HFFc6 (cell line): ENCODE measurements around the gene MRI1. TPM values are rescaled to one million over a fixed set of nuclear protein-coding genes. Genes with fewer than 3 reads are reported as not detected.

ENCODE experiments used
- DNase-seq: peaks from one replicate; pipeline ENCODE4 v3.0.0-alpha.2; 2018
- H3K27ac Mint-ChIP-seq: 2 replicates; pipeline ENCODE4 v1.8.0; 2020; ENCODE audit warnings: mild to moderate bottlenecking, mixed read lengths
- H3K27me3 Mint-ChIP-seq: 2 replicates; pipeline ENCODE4 v1.8.0; 2021; ENCODE audit warnings: mild to moderate bottlenecking, moderate library complexity, mixed read lengths; ENCODE audit not compliant: insufficient read depth
- H3K36me3 Mint-ChIP-seq: 2 replicates; pipeline ENCODE4 v1.8.0; 2021; ENCODE audit warnings: low read depth, mixed read lengths
- H3K4me1 Mint-ChIP-seq: 2 replicates; pipeline ENCODE4 v1.8.0; 2020; ENCODE audit warnings: low read depth, mixed read lengths
- H3K4me3 Mint-ChIP-seq: 2 replicates; pipeline ENCODE4 v1.8.0; 2020; ENCODE audit warnings: mild to moderate bottlenecking, moderate library complexity, mixed read lengths
- H3K9me3 Mint-ChIP-seq: 2 replicates; pipeline ENCODE4 v1.8.0; 2020; ENCODE audit warnings: mild to moderate bottlenecking, mixed read lengths
- total RNA-seq, 6 experiments: library from RNA; stranded (reverse); fragmentation: NEBNext Ultra II Directional; extraction: Animal tissue kit (Norgen Biotek cat#: 25700); gene quantifications; 2 replicates in 1 of 6; 3 replicates in 5 of 6; pipeline ENCODE4 v1.2.3, GENCODE V29; 2021
- TF ChIP-seq, protein P1 (sequence below): fragments of 200-600 bp; sonication (generic); IDR thresholded peaks from 2 replicates; pipeline ENCODE4 v1.5.0; 2021; ENCODE audit warnings: antibody characterized with exemption, mild to moderate bottlenecking

The MRI1 gene
- total RNA-seq, 6 experiments from 2014 or later, result 31.3 to 34.7 (median 31.8) TPM

DNA sequence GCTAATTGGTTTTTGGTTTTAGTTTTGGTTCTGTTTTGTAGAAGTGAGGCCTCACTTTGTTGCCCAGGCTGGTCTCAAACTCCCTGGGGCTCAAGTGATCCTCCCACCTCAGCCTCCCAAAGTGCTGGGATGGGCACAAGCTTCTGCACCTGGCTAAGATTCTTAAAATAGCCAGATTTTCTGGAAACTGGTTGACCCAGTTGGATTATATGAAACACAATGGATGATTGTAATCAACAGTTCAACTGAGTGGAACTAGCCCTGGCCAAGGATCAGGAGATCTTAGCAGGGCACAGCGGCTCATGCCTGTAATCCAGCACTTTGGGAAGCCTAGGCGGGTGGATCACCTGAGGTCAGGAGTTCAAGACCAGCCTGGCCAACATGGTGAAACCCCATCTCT lies 29.6 kb upstream of the MRI1 start:
- H3K4me1 Mint-ChIP-seq, result peaks cover 18% of the 10 kb centered on the region
- no peak overlapping the region for H3K27ac Mint-ChIP-seq
- no peak overlapping the region for H3K4me3 Mint-ChIP-seq
- no peaks in the 10 kb centered on the region for H3K9me3 Mint-ChIP-seq
- H3K27me3 Mint-ChIP-seq, result no peaks in the 10 kb centered on the region
- TF ChIP-seq, protein P1, sequence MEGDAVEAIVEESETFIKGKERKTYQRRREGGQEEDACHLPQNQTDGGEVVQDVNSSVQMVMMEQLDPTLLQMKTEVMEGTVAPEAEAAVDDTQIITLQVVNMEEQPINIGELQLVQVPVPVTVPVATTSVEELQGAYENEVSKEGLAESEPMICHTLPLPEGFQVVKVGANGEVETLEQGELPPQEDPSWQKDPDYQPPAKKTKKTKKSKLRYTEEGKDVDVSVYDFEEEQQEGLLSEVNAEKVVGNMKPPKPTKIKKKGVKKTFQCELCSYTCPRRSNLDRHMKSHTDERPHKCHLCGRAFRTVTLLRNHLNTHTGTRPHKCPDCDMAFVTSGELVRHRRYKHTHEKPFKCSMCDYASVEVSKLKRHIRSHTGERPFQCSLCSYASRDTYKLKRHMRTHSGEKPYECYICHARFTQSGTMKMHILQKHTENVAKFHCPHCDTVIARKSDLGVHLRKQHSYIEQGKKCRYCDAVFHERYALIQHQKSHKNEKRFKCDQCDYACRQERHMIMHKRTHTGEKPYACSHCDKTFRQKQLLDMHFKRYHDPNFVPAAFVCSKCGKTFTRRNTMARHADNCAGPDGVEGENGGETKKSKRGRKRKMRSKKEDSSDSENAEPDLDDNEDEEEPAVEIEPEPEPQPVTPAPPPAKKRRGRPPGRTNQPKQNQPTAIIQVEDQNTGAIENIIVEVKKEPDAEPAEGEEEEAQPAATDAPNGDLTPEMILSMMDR, result no peak
- no peak for DNase-seq
- peaks cover 3% of the 10 kb centered on the region; the same call in 1 of the 2 replicates for H3K36me3 Mint-ChIP-seq

GRCh38 chr19:13738073-13738472 lies 26.2 kb upstream of the MRI1 start:
- DNase-seq, result no peak
- no peaks in the 10 kb centered on the region for H3K9me3 Mint-ChIP-seq
- peaks cover 16% of the 10 kb centered on the region for H3K4me1 Mint-ChIP-seq
- no peaks in the 10 kb centered on the region; the same call in 1 of the 2 replicates for H3K27me3 Mint-ChIP-seq
- TF ChIP-seq, protein P1, result no peak
- H3K27ac Mint-ChIP-seq, result no peak overlapping the region
- no peak overlapping the region for H3K4me3 Mint-ChIP-seq
- peaks cover 13% of the 10 kb centered on the region; the same call in 1 of the 2 replicates for H3K36me3 Mint-ChIP-seq

DNA sequence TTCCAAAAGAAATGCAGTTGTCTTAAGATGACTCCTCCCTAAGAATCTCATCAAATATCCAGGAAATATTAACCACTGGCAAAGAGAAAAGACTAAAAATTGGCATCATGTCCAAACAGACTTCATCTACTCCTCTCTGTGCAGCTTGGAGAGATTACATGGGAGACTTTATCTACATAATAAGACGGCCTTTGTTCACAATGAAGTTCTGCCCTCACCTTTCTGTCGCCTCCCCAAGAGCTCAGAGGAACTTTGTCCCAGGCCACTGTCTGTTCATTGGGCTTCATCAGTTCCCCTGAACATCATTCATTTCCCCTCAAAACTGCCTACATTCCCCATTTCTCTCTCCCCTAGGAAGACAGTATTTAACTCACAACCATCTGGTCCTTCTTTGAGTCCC lies 22.4 kb upstream of the MRI1 start:
- Mint-ChIP-seq H3K9me3 (peaks cover 5% of the 10 kb centered on the region; the same call in 1 of the 2 replicates), H3K27ac (peak overlapping the region; percentile 28; the same call in 1 of the 2 replicates), H3K4me3 (no peak overlapping the region), H3K4me1 (peaks cover 18% of the 10 kb centered on the region), H3K36me3 (peaks cover 19% of the 10 kb centered on the region; the same call in 1 of the 2 replicates), H3K27me3 (no peaks in the 10 kb centered on the region; the same call in 1 of the 2 replicates)
- no peak for DNase-seq
- TF ChIP-seq, protein P1, result no peak

- H3K9me3 Mint-ChIP-seq, result peaks cover 12% of the 10 kb centered on the region; the same call in 1 of the 2 replicates
- H3K4me1 Mint-ChIP-seq, result peaks cover 18% of the 10 kb centered on the region
- peak; percentile 50 for DNase-seq
- no peaks in the 10 kb centered on the region; the same call in 1 of the 2 replicates for H3K27me3 Mint-ChIP-seq
- peaks cover 25% of the 10 kb centered on the region; the same call in 1 of the 2 replicates for H3K36me3 Mint-ChIP-seq
- H3K27ac Mint-ChIP-seq, result peak overlapping the region; percentile 81
- H3K4me3 Mint-ChIP-seq, result peak overlapping the region; percentile 5
- TF ChIP-seq, protein P1, result no peak
Observed at GRCh38 chr19:13742756-13743155, 21.6 kb upstream of the MRI1 start.

- no peak overlapping the region for H3K27ac Mint-ChIP-seq
- TF ChIP-seq, protein P1, result no peak
Observed at GRCh38 chr19:13744174-13744573, 20.1 kb upstream of the MRI1 start.

More at GRCh38 chr19:13744174-13744573, 20.1 kb upstream of the MRI1 start:
- Mint-ChIP-seq H3K27me3 (peaks cover 3% of the 10 kb centered on the region; the same call in 1 of the 2 replicates), H3K9me3 (peaks cover 12% of the 10 kb centered on the region; the same call in 1 of the 2 replicates), H3K36me3 (peaks cover 25% of the 10 kb centered on the region; the same call in 1 of the 2 replicates), H3K4me3 (no peak overlapping the region), H3K4me1 (peaks cover 24% of the 10 kb centered on the region)
- no peak for DNase-seq
